Left cardiac atrium (tissue), 2 donors: Measurements from ENCODE around the gene B3GNT4. TPM values are rescaled to one million over a fixed set of nuclear protein-coding genes. Genes with fewer than 3 reads are reported as not detected.

Source experiments
- total RNA-seq, 2 donors: library from RNA; stranded (reverse); fragmentation: NEBNext Ultra II Directional; extraction: Animal tissue kit (Norgen Biotek cat#: 25700); gene quantifications; one replicate each; pipeline ENCODE4 v1.2.1, GENCODE V29; 2021
- donor health status: DM: no; HTN: yes; CAD: no; lungs with severe emphysema.
- donor health status: DM: yes; HTN: yes; CAD: no.

B3GNT4 gene
- total RNA-seq, 2 donors from 2014 or later: not detected

Other genes with a start within 250 kb of the B3GNT4 start
- gene BCL7A, start 181.8 kb upstream of the B3GNT4 start, total RNA-seq: 10 to 100 TPM in 1 of 2 donors, 1 to 10 TPM in 1; 9.8 to 11.3 TPM
- 10 to 100 TPM; 30.8 to 31.3 TPM for gene MLXIP, start 125.0 kb upstream of the B3GNT4 start, total RNA-seq
- not detected for gene IL31, start 29.5 kb upstream of the B3GNT4 start, total RNA-seq
- gene LRRC43, start 20.6 kb upstream of the B3GNT4 start, total RNA-seq: under 1 TPM; 0.68 to 0.71 TPM
- 10 to 100 TPM; 24.5 to 31.6 TPM for gene DIABLO, start 22.3 kb downstream of the B3GNT4 start, total RNA-seq
- 10 to 100 TPM in 1 of 2 donors, 1 to 10 TPM in 1; 9.1 to 10.7 TPM for gene VPS33A, start 62.8 kb downstream of the B3GNT4 start, total RNA-seq
- gene CLIP1, start 219.0 kb downstream of the B3GNT4 start, total RNA-seq: 100 to 1,000 TPM; 101 to 124 TPM